Suprapubic skin (tissue), 4 donors: ENCODE measurements around the gene HTR7.

ENCODE experiments used
- EP300 ChIP-seq: sonication (generic); formaldehyde crosslinking; IDR thresholded peaks from one replicate; pipeline ENCODE4 v1.6.1; 2017; ENCODE audit warnings: antibody characterized with exemption
- POLR2A ChIP-seq, 2 donors: fragments of 450-650 bp; IDR thresholded peaks; one replicate each; pipeline ENCODE4 v1.6.1; 2017; ENCODE audit warnings: antibody characterized with exemption in 2 of 2, mild to moderate bottlenecking in 2 of 2, moderate library complexity in 2 of 2
- POLR2AphosphoS5 ChIP-seq, 3 donors: sonication (generic); formaldehyde crosslinking; IDR thresholded peaks; one replicate each; pipeline ENCODE4 v1.6.1; 2017; ENCODE audit warnings: antibody characterized with exemption in 3 of 3
- TF ChIP-seq, protein P1 (sequence below), 2 donors: fragments of 200-600 bp in 1 of 2; fragments of 450-650 bp in 1 of 2; sonication (generic) in 1 of 2; IDR thresholded peaks; one replicate each; pipeline ENCODE4 v1.5.1; 2016 to 2019; ENCODE audit warnings: antibody characterized with exemption in 2 of 2, mild to moderate bottlenecking in 1 of 2, moderate library complexity in 1 of 2

DNA sequence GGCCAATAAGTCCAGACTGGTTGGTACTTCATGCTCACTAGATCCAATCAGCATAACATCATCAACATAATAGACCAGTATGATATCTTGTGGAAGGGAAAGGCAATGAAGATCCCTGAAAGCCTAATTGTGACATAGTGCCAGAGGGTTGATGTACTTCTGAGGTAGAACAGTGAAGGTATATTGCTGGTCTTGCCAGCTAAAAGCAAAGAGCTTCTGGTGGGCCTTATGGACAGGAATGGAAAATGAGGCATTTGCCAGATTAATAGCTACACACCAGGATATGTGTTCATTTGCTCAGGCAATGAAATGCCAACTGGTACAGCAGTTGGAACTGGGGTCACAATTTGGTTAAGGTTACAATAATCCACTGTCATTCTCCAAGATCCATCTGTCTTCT lies 156.4 kb downstream of the HTR7 start:
- TF ChIP-seq, protein P1, sequence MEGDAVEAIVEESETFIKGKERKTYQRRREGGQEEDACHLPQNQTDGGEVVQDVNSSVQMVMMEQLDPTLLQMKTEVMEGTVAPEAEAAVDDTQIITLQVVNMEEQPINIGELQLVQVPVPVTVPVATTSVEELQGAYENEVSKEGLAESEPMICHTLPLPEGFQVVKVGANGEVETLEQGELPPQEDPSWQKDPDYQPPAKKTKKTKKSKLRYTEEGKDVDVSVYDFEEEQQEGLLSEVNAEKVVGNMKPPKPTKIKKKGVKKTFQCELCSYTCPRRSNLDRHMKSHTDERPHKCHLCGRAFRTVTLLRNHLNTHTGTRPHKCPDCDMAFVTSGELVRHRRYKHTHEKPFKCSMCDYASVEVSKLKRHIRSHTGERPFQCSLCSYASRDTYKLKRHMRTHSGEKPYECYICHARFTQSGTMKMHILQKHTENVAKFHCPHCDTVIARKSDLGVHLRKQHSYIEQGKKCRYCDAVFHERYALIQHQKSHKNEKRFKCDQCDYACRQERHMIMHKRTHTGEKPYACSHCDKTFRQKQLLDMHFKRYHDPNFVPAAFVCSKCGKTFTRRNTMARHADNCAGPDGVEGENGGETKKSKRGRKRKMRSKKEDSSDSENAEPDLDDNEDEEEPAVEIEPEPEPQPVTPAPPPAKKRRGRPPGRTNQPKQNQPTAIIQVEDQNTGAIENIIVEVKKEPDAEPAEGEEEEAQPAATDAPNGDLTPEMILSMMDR (IDR thresholded peaks at IDR 0.05), result no peak
- TF ChIP-seq POLR2A (IDR thresholded peaks at IDR 0.05) (no peak), EP300 (no peak), POLR2AphosphoS5 (IDR thresholded peaks at IDR 0.05) (no peak)
